Omental fat pad (tissue), 4 donors: Measurements from ENCODE around the gene SLC24A3. TPM values are rescaled to one million over a fixed set of nuclear protein-coding genes. Genes with fewer than 3 reads are reported as not detected.

Experiments
- ATAC-seq: fragments of 150-250 bp; one replicate; pipeline ENCODE4 v1.9.1; 2016; ENCODE audit warnings: mild to moderate bottlenecking, moderate library complexity; ENCODE audit not compliant: low FRiP score
- DNase-seq: peaks from one replicate; pipeline ENCODE4 v3.0.0-alpha.2; 2019; ENCODE audit warnings: low spot score
- total RNA-seq, 4 donors: library from RNA; depleted of rRNA; stranded (reverse); fragments of >200 nt; gene quantifications; one replicate each; pipeline ENCODE4 v1.1.0, GENCODE V29; 2016
- TF ChIP-seq, protein P1 (sequence below), 3 donors: fragments of 450-650 bp; IDR thresholded peaks; one replicate each; pipeline ENCODE4 v1.5.1; 2016 to 2017; ENCODE audit warnings: antibody characterized with exemption in 3 of 3, mild to moderate bottlenecking in 3 of 3, moderate library complexity in 2 of 3

SLC24A3 gene
- total RNA-seq, 4 donors from 2014 or later = 6.3 to 14.0 (median 9.2) TPM

DNA sequence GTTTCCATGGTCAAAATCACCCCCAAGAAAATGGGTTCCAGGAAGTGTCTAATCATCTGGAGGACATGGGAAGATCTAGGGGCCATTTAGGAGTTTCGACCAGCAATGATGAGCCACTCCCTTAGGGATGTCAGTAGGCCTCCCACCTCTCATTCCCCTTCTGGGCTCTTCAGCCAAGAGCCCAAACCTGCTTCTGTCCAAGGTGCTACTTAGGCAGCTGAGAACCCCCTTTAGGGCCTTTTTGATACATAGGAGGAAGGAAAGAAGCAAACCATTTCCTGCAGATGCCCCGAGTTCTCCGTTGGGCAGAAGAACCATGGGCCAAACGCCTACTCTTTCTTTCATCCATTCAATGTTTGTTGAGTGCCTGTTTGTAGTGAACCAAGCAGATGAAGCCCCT lies 404.2 kb downstream of the SLC24A3 start:
- DNase-seq (no peak), ATAC-seq (no peak)
- TF ChIP-seq, protein P1, sequence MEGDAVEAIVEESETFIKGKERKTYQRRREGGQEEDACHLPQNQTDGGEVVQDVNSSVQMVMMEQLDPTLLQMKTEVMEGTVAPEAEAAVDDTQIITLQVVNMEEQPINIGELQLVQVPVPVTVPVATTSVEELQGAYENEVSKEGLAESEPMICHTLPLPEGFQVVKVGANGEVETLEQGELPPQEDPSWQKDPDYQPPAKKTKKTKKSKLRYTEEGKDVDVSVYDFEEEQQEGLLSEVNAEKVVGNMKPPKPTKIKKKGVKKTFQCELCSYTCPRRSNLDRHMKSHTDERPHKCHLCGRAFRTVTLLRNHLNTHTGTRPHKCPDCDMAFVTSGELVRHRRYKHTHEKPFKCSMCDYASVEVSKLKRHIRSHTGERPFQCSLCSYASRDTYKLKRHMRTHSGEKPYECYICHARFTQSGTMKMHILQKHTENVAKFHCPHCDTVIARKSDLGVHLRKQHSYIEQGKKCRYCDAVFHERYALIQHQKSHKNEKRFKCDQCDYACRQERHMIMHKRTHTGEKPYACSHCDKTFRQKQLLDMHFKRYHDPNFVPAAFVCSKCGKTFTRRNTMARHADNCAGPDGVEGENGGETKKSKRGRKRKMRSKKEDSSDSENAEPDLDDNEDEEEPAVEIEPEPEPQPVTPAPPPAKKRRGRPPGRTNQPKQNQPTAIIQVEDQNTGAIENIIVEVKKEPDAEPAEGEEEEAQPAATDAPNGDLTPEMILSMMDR (IDR thresholded peaks at IDR 0.05) = no peak

DNA sequence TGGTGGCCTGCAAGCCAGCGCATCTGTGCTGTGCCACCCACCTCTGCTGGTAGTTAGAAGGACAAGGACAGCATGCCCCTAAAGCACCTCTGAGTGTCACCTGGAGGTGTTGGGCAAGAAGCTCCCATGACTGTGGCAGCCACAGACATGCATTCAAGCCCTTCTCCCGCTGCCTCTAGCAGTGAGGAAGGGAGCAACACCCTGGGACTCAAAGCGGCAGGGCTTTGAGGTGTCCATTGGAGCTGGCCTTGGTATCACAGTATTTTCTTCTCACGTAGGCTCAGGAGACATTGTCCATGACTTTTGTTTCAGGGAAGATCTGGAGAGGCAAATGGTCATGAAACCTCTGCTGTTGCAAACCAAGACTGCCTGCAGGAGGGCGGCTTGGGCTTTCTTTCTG lies 404.8 kb downstream of the SLC24A3 start:
- TF ChIP-seq, protein P1 (IDR thresholded peaks at IDR 0.05) = no peak
- no peak for ATAC-seq
- no peak for DNase-seq

DNA sequence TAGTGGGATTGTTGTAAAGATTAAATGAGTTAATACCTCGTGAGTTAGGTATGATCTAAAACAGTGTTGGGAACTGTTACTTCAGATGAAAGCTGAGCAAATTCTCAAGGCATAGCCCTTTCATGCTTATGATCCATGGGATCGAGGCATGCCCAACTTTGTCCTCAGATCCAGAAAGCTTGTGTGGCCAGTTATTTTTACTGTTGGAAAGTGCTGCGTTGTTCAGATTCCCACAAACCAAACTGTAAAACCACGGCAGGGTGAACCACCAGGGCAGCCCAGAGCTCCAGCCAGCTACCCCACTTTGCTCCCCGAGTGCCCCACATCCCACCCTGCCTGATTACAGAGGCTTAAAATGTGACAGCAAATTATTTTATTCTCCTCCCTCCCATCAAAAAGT lies 406.3 kb downstream of the SLC24A3 start:
- DNase-seq (no peak), ATAC-seq (no peak)
- TF ChIP-seq, protein P1 (IDR thresholded peaks at IDR 0.05) = no peak

DNA sequence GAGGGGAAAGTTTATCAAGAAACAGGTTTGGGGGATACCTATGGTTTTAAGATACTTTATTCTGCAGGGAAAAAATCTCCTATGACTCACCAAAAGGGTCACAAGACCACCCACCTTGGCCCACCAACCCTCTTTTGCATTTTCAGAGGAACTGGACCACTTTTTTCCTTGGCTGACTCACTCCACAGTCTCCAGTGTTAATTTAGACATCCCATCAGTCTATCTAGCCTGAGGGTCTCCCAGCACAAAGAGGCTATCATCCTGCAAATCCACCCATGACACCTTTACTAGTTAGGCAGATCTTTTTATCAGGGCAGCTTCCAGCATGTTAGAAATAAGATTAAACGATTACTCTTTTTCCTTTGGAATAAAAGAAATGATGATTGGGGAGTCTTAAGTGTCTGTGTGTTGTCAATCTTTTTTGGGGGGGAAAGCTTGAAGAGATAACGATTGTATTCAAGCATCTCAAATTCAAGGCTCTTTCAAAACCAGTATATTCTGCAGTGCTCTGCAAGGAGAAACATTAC lies 407.5 kb downstream of the SLC24A3 start:
- no peak for DNase-seq
- TF ChIP-seq, protein P1 (IDR thresholded peaks at IDR 0.05) = no peak
- ATAC-seq = no peak

DNA sequence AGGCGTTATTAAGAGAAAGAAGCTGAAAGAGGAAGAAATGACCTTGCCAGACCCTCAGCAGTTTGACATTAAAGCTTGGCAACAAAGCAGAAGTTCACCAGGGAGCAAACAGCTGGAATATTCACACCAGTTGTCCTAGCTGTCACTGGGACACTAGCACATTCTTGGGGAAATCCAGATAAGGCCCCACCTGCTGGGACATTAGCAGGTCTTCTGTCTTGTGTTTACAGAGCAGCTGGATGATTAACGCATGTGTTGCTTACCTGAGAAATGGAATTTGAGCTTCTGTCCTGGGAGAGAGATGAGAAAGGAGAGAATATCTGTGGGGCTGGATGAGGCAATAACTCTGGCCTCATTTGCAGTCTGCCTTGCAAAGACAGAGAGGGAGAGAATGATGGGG lies 408.0 kb downstream of the SLC24A3 start:
- DNase-seq (no peak), ATAC-seq (no peak)
- TF ChIP-seq, protein P1 (IDR thresholded peaks at IDR 0.05) = no peak

DNA sequence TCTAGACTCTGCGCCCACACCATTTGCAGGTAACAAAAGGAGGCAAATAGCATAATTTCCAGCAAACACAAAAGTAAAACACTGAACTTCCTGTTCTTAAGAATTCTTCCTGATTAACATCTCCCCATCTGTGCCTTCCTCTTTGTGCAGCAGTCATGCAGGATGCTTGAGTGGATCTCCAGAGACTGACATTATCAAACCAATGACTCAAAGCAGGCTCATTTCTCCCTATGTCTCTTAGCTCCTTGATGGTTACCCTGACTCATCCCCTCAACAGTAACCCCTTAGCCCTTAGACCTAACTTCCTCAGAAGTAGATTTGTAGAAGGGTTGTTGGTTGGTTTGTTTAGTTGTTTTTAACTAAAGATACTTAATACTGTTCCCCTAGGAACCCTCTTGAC lies 408.6 kb downstream of the SLC24A3 start:
- ATAC-seq (no peak), DNase-seq (no peak)
- TF ChIP-seq, protein P1 (IDR thresholded peaks at IDR 0.05) = no peak

DNA sequence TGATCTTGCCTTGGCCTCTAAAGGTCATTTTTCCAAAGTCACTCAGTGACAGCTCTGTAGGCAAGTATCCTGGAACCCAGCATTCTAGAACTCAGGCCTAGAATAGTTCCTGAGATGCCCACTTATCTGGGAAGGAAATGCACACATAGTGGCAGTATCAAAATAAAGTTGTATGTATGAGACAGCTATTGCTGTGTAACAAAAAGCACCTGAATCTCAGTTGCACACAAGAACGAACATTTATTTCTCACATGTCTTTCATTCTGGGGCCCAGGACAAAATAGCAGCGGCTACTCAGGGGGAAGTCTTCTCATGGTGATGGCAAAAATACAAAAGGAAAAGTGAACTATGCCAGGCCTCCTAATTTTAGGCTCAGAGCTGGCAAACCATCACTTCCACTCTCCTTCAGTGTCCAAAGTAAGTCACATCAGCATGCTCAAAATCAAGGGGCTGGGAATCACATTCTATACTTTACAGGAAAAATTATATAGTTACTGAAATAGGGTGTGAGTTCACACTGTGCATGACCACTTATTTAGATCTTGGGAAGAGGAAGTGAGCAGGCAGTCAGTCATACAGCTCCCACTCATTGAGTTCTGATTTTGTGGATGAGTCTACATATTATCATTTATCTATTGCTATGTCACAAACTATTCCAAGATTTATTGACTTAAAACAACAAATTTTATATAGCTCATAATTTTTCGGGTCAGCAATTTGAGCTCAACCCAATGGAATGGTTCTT lies 412.0 kb downstream of the SLC24A3 start:
- DNase-seq (no peak), ATAC-seq (no peak)
- TF ChIP-seq, protein P1 (IDR thresholded peaks at IDR 0.05) = no peak
